HG02588 (cell line): ENCODE data around the gene MAEA.

Source experiments
- ATAC-seq: cut with Tn5 transposase; IDR thresholded peaks from one replicate; pipeline ENCODE4 v1.9.1; 2021; ENCODE audit warnings: mild to moderate bottlenecking, moderate library complexity; ENCODE audit not compliant: unreplicated experiment

The MAEA gene

GRCh38 chr4:1298461-1298860 is 8.8 kb downstream of the MAEA start:
- no peak for ATAC-seq

DNA sequence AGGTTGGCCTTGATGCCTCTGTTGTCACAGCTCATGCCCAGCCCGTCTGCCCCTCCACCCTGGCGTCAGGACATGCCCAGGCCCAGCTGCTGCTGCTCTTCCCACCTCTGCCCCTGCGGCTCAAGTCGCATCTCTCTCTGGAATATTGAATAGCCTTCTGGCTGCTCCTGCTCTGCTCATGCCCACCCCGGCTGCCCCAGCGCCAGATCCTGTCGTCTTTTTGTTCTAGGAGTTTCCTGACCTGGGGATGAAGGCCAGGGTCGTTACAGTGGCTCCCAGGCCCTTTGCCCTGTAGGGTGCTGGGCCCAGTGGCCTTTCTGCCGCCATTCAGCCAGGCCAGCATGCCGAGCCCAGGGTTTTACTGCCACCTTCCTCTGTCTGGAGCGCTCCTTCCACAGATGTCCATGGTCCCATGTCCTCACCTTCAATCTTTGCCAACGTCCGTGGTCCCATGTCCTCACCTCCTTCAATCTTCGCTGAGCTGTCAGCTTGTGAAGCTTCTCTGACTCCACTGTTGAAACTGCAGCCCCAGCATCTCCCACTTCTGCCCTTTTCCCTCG is 9.7 kb downstream of the MAEA start:
- no peak for ATAC-seq

DNA sequence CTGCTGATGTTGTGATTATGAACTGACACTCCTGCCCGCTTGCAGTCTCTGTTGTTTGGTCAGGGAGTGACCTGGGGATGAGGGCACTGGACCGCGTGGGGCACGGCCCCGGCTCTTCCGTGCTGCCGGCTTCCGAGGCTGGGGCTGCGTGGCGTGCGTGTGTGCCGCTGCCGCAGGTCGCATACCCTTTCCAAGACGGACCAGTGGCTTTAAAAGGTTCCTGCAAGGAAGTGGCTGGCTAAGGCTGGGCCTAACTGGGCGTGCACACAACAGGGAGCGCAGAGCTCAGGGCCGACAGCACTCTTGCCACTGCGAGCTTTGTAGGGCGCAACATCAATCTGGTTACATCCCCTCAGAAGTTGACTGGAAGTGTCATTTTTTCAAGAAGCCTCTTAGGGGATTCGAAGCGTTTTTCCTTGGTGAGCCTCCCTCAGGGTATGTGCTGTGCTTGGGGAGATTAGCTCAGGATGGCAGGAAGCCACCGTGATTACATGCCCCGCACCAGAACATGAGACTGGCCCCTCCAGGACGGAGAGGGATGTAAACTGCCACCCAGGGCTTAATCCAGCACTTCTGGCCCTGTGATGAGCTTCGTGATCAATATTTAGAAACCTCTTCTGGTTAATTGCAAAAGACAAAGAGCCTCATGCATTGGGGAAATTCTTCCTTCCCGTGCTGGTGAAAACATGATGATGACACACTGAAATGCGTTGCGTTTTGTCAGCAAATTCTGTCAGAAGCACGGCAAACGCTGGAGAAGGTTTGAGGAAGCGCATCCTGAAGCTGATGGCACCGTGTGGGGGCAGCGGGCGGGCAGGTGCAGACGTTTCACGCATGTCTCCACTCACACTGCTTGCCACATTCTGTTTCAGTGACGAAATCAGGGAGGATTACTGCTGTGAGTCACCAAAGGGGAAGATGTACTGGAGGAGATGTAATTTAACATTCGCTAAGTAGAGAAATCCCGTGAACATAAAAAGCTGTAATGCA is 11.1 kb downstream of the MAEA start:
- no peak for ATAC-seq

GRCh38 chr4:1302159-1302558 is 12.5 kb downstream of the MAEA start:
- ATAC-seq: no peak

DNA sequence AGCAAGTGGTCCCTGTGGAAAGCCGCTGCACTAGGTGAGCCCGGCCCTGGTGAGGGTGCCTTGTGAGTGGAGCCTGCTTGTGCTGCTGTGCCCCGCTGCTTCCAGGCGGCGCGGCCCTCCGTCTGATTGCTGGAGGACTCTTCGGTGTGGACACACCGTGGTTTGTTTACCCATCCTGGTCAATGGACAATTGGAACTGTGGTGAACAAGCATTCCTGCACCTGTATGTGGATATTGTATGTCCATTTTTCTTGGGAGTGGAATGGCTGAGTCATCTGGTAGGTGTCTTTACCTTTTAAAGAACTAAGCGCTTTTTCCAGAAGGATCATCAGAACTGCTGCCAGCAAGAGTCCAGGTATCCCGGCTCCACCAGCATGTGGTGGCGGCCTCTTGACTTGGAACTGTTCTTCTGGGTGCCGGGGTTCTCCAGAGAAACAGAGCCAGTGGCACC is 15.6 kb downstream of the MAEA start:
- no peak for ATAC-seq

DNA sequence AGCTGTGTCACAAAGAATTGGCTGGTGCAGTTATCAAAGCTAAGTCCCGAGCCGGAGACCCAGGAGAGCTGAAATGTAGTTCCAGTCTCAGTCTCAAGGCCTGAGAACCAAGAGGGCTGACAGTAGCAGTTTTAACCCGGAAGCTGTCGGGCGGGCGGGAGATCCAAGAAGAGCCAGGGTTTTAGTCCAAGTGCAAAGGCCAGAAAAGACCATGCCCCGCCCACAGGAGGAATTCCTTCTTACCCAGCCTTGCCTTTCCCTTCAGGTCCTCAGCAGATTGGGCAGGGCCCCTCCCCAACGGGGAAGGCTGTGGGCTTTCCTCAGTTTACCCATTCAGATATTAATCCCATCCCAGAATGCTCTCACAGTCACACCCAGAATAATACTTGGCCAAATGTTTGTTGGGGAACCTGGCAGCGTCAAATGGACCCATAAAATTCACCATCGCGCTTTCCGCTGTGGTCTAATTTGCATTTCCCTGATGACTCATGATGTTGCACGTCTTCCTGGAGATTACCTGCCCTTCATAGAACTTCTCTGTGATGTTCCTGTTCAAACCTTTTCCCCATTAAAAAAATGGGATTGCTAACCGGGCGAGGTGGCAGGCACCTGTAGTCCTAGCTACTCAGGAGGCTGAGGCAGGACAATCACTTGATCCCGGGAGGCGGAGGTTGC is 16.2 kb downstream of the MAEA start:
- ATAC-seq: no peak

DNA sequence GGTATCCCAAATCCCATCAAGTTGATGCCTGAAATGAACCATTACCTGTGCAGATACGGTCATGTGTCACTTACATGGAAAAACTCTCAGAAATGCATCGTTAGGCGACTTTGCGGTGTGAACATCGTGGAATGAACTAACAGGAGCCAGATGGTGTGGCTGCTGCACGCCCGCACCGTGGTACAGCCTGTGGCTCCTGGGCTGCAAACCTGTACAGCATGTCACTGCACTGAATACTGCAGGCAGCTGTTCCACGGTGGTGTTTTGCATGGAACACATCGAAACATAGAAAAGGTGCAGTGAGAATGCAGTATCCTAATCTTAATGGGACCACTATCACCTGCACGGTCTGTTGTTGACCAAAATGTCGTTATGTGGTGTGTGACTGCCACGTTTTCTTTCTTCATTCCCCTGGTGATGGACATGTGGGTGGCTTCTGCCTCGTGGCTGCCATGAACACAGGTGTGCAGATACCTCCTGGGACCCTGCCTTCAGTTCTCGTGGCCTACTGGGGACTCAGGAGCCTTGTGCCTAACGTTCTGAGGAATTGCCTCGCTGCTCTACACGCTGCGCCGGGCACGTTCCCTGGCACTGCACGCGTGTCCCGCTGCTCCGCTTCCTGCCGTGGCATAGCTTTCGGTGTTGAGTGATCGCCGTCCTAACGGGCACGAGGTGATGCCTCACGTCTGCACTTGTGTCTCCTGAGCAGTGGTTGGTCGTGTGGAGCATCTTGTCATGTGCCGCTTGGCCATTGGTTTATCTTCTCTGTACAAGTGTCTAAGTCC is 18.5 kb downstream of the MAEA start:
- no peak for ATAC-seq

GRCh38 chr4:1309261-1310010 is 19.7 kb downstream of the MAEA start:
- peak; percentile 67 for ATAC-seq

DNA sequence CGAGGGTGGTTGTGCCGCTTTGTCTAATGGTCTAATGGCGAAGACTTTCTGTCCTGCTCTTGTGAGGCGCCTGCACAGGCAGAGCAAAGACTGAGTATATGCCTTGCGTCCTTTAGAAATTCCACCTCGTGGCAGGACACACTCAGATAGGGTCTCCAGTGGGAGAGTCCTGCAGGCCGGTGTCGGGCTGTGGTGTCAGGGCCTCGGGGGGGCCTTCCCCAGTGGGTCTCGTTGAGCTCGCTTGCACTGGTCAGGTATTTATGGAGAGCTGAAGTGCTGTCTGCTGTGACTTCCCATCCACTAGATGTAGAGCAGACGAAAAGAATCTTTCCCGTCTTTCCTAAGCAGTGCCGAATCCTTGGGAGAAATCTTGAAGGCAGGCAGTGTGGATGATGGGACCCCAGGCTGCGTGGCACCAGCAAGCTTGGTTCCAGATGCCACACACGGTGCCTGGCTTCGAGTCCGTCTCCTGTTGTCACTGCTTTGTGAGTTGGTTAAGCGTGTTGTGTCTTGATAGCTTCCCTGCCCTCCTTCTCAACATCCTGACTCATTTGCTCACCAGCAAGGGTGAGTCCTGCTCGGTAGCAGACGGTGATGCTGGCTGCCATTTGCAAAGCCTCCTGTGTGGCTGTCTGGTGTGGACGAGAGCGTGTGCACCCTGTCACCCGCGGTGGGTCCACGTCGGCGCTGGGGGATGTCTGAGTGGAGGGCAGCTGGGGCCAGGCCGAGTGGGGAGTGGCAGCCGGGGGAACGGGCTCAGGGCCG is 20.5 kb downstream of the MAEA start:
- no peak for ATAC-seq

- ATAC-seq: no peak
Observed at GRCh38 chr4:1310796-1311631, 21.3 kb downstream of the MAEA start.

DNA sequence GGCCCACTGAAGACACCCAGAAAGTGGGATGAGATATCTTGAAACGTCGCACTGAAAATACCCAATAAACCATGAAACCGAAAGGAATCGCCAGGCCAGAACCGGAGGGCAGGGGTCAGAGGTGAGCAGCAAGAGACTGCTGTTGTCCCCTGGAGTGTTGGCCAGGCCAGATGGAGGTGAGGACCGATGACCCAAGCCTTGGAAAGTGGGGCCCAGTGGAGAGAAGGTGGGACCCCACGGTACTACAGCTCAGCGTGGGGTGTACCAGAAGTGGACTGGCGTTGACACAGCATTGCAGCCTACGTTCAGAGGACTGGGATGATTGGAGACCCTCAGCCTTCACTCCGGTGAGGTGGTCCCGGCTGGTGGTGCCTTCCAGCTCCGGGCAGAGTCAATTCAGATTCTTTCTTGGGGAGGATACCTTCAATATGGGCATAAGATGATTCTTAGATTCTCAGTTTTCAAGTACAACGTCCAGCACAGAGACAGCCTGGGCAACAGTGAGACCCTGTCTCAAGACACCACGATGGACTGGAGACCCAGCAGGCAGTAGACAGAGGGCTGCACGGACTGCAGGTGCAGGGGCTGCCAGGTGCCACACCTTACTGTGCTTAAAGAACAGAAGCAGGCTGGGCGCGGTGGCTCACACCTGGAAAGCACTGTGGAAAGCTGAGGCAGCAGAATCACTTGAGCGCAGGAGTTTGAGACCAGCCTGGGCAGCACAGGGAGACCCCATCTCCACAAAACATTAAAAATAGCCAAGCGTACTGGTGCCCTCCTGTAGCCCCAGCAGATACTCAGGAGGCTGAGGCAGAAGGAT is 23.3 kb downstream of the MAEA start:
- ATAC-seq: no peak

DNA sequence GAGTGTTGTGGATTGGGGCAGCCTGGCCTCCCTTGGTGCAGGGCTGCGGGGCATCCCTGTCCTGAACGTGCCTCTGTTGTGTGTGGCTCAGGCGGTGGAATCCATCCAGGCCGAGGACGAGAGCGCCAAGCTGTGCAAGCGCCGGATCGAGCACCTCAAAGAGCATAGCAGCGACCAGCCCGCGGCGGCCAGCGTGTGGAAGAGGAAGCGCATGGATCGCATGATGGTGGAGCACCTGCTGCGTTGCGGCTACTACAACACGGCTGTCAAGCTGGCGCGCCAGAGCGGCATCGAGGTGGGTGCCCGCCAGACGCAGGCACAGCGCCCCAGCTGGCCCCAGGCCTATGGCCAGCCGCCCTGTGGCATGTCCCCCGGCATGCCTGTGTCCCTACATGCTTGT is 25.6 kb downstream of the MAEA start:
- no peak for ATAC-seq

DNA sequence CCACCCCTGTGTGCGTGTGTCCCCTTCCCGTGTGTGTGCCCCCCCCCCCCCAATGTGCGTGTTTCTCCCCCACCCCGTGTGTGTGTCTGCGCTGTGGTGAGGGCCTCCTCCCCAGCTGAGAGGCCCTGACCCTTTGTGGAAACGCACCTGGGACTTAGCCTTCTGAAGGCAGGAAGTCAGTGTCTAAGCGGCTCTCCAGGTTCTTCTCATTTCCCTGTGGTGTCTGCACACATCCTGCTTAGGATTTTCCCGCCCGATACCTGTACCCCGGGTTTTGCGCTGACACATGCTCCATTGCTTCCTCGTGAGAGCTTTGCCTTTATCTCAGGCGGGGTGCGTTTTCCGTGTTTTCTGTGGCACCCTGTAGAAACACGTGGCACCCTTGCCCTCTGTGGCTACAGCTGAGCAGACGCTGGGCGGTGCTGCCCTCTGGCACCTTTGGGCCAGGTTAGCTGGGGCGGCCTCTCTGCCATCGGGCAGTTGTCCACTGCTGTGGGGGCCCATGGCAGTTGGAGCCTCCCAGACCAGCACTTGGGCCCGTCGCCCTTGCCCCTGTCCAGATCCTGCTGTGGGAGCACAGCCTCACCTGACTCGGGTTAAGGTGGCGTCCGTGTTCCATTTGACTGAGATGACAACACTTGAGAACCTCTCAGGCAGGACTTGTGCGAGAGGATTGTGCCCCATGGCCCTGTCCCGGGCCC is 26.3 kb downstream of the MAEA start:
- ATAC-seq: no peak

DNA sequence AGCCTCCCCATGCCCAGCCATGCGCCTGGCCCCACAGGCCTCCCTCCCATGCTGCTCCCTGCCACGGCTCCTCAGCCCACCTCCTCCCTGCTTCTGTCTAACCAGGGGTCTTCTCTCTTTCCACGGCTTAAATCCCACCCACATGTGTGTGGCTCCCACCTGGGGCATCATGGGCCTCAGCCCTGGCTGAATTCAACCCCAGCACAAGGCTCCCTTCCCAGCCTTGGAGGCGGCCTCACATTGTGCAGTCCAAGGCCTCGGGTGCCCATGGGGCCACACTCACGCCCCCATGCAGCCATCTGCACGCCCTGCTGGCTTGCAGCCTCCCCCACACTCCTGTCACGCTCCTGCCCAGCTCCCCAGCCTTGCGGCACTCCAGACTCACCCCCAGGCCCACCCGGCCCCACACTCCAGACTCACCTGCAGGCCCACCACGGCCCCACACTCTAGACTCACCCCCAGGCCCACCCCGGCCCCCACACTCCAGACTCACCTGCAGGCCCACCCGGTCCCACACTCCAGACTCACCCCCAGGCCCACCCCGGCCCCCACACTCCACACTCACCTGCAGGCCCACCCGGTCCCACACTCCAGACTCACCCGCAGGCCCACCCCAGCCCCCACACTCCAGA is 27.0 kb downstream of the MAEA start:
- ATAC-seq: no peak

DNA sequence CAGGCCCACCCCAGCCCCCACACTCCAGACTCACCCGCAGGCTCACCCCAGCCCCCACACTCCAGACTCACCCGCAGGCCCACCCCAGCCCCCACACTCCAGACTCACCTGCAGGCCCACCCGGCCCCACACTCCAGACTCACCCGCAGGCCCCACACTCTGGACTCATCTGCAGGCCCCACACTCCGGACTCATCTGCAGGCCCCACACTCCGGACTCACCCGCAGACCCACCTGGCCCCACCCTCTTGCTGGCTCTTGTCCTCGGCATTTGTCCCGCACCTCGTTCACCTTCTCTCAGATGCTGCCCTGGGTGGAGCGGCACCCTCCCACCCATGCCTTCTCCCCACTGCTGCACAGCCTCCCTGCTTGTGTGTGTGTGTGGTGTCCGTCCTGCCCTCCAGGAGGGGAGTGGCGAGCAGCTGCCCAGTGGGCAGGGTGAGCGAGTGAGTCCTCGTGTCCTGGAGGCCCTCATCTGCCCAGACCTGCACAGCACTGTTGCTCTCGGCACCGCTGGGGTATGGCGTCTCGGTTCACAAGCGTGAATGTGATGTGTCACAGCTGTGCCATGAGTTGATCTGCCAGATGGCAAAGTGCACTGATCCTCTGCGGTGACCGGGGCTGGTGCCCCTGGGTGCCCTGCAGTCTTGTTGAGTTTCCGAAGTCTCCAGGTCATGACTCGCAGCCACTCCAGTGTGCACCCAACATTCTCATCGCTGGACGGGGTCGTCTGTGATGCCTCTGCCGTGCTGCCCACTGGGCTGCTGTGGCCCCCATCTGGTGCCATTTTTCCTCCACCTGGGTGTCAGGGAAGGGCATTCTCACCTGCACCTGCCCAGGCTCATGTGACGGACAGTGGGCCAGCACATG is 27.7 kb downstream of the MAEA start:
- ATAC-seq: no peak

- no peak for ATAC-seq
Observed at GRCh38 chr4:1318046-1318375, 28.3 kb downstream of the MAEA start.
